ENCODE data around the gene DNAJC28.
"Not testable (repeated sequence)": the region's sequence is repeated elsewhere in the genome, so short reads cannot be mapped to it uniquely, and the experiment has no call there.

The DNAJC28 gene

DNA sequence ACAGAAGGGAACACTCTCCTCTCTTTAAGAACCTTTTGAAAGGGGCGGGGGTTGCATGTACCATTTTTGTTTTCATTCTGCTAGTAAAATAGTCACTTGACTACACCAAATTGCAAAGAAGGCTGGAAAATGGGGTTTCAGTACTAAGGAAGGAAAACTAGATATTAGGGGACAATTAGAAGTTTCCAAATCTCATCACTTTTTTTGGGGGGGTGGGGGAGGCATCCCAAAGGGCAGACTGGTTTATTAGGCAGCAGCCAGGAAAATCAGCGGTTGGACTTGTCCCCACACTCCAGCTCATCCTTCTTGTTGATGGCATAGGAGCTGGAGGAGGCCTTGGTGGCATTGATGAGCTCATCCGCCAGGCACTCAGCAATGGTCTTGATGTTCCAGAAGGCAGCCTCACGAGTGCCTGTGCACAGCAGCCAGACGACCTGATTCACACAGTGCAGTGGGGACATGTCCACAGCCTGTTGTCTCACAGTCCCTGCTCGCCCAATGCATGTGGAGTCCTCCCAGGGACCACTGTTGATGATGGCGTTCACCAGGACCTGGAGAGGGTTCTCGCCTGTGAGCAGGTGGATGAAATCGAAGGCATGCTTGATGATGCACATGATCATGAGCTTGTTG, 10.1 kb downstream of the DNAJC28 start:
- no peak for DNase-seq (ENCODE audit: low read depth, low spot score)

GRCh38 chr21:33480481-33481103, 10.9 kb downstream of the DNAJC28 start:
- DNase-seq (ENCODE audit: low read depth, low spot score): no peak

GRCh38 chr21:33479679-33480480, 11.6 kb downstream of the DNAJC28 start, which contains the start of gene TMEM50B:
Gene TMEM50B, minus strand, starts transcription at chr21:33479974. Its CDS starts 11,089 bp downstream, at chr21:33468885.
- peak; percentile 98 for DNase-seq (ENCODE audit: low read depth, low spot score)

- peak; percentile 66 for DNase-seq (ENCODE audit: low read depth, low spot score)
Observed at GRCh38 chr21:33478935-33479678, 12.4 kb downstream of the DNAJC28 start.

- no peak for DNase-seq (ENCODE audit: low read depth, low spot score)
Observed at GRCh38 chr21:33478182-33478581, 13.3 kb downstream of the DNAJC28 start.

GRCh38 chr21:33477066-33477465, 14.4 kb downstream of the DNAJC28 start:
- DNase-seq (ENCODE audit: low read depth, low spot score): no peak

- no peak for DNase-seq (ENCODE audit: low read depth, low spot score)
Observed at GRCh38 chr21:33473344-33473743, 18.2 kb downstream of the DNAJC28 start.

GRCh38 chr21:33470701-33471100, 20.8 kb downstream of the DNAJC28 start:
- no peak for DNase-seq (ENCODE audit: low read depth, low spot score)

- DNase-seq (ENCODE audit: low read depth, low spot score): not testable (repeated sequence)
Observed at GRCh38 chr21:33469183-33469582, 22.3 kb downstream of the DNAJC28 start.

DNA sequence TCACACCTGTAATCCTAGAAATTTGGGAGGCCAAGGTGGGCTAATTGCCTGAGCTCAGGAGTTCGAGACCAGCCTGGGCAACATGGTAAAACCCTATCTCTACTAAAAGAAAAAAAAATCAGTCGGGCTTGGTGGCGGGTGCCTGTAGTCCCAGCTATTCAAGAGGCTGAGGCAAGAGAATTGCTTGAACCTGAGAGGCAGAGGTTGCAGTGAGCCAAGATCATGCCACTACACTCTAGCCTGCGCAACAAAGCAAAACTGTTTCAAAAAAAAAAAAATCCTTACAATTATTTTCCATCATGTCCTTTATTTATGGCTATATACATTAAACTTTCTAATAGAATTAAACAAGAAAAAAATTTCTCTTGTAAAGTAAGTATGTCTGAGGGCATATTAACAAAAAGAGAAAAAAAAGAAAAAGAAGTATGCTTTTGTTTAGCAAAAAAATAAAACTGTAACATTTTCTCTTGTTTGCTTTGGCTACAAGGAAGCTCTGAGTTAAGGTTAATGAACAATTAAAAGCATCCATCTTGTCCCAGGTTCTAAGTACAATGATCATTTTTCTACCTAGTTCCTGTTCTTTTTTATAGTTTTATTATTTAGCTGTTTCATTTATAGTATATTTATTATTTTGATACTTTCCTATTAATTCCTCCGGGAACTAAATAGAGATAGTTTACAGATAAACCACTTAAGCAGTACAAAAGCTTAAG, 29.8 kb downstream of the DNAJC28 start:
- no peak for DNase-seq (ENCODE audit: low read depth, low spot score)

DNA sequence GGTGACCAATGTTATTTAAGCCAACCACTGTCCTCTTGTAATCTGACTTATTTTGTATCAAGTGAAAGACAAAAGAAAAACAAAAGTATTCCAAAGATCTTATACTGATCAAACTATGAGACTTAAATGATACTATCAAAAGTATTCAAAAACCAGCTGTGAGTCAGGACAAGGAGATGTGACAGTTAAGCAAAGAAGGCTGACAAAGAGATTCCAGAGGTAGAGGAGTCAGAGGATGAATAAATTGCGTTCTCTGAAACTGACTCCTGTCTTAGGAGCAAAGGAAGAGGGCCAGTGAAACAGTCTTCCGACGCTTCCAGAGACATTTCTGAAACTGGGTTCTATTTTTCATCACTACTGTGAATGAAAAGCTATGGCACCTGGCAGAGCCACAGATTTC, 32.7 kb downstream of the DNAJC28 start:
- DNase-seq (ENCODE audit: low read depth, low spot score): no peak

DNA sequence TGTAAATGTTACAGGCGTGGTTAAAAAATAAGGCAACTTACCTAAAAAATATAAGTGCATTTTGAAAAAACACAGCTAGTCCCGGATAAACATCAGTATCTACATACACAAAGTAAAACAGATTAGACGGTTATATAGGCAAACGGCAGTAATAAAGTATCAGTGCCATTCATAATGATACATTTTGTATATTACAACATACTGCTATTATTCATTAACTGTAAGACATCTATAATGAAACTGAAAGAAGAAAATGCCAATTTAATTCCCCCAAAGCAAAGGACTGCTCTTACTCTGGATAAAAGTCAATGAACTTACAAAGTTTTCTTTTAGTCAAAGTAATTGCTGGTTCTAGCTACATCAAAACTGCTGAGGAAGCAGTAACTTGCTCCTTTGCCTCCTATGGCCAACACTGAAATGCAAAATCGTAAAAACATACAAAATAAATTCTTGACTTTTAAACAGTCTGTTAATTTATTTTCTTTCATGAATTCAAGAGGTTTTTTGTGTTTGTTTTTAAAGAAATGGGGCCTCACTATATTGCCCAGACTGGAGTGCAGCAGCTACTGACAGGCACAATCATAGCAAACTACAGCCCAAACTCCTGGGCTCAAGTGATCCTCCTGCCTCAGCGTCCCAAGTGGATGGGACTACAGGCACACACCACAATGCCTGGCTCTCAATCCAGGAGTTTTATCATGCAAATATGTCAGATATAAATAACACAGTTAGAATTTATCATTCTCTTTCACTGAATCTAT, 35.6 kb downstream of the DNAJC28 start:
- no peak for DNase-seq (ENCODE audit: low read depth, low spot score)

- DNase-seq (ENCODE audit: low read depth, low spot score): no peak
Observed at GRCh38 chr21:33452362-33452761, 39.2 kb downstream of the DNAJC28 start.

- DNase-seq (ENCODE audit: low read depth, low spot score): peak; percentile 15
Observed at GRCh38 chr21:33451634-33452071, 39.9 kb downstream of the DNAJC28 start.

GRCh38 chr21:33449616-33450015, 41.9 kb downstream of the DNAJC28 start:
- DNase-seq (ENCODE audit: low read depth, low spot score): no peak

- not testable (repeated sequence) for DNase-seq (ENCODE audit: low read depth, low spot score)
Observed at GRCh38 chr21:33446620-33447019, 44.9 kb downstream of the DNAJC28 start.

DNA sequence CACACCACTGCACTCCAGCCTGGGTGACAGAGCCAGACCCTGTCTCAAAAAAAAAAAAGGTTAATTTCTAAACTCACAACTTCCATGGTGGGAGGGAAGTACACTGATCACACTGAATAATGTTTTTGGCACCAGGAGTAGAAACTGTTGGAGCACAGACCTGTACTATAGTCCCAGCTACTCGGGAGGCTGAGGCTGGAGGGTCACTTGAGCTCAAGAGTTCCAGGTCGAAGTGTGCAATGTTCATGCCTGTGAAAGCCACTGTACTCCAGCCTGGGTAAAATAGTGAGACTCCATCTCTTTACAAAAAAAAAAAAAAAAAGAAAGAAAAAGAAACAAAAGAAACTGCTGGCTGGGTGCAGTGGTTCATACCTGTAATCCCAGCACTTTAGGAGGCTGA, 47.0 kb downstream of the DNAJC28 start:
- no peak for DNase-seq (ENCODE audit: low read depth, low spot score)

GRCh38 chr21:33443194-33443593, 48.3 kb downstream of the DNAJC28 start:
- no peak for DNase-seq (ENCODE audit: low read depth, low spot score)

- DNase-seq (ENCODE audit: low read depth, low spot score): peak; percentile 59
Observed at GRCh38 chr21:33441489-33442477, 49.7 kb downstream of the DNAJC28 start.
